Measurements from ENCODE around the gene NTSR1. TPM values are rescaled to one million over a fixed set of nuclear protein-coding genes. Genes with fewer than 3 reads are reported as not detected.

The NTSR1 gene
- total RNA-seq, 1 experiment from 2014 or later = 15.9 TPM

- H3K36me3 ChIP-seq (ENCODE audit: insufficient read depth, low read length, poor library complexity, severe bottlenecking) = no peaks in the 10 kb centered on the region
Measured at GRCh38 chr20:62691487-62691886, 17.1 kb upstream of the NTSR1 start.

GRCh38 chr20:62692176-62692575, 16.5 kb upstream of the NTSR1 start:
- H3K27ac ChIP-seq (ENCODE audit: low read depth, low read length, poor library complexity, severe bottlenecking) = peak overlapping the region; percentile 85
- intact Hi-C loops (cut with micrococcal nuclease; ENCODE audit: unreplicated experiment) = loop anchor here (5.0 kb wide), 1 partner anchor 45 kb away; no protein-coding TSS in a partner anchor
- H3K9me3 ChIP-seq (ENCODE audit: low read depth, low read length, poor library complexity, severe bottlenecking) = no peaks in the 10 kb centered on the region
- no TSS peak for BruUV-seq (replicated peaks)
- ChIA-PET CTCF (no interaction called here), POLR2A (ENCODE audit: low non-redundant PET) (interaction anchor here (0.6 kb wide), 1 partner anchor 70 kb away, joined by 5 read pairs; no protein-coding TSS in a partner anchor)
- no peaks in the 10 kb centered on the region for H3K27me3 ChIP-seq (replicated peaks; ENCODE audit: insufficient read depth, low read depth, low read length, poor library complexity)
- no peak for DNase-seq (ENCODE audit: low spot score)
- H3K4me1 ChIP-seq (ENCODE audit: insufficient read depth, low read length, poor library complexity, severe bottlenecking) = peaks cover 55% of the 10 kb centered on the region
- H3K36me3 ChIP-seq (ENCODE audit: insufficient read depth, low read length, poor library complexity, severe bottlenecking) = no peaks in the 10 kb centered on the region
- no peak for TF ChIP-seq EZH2 (IDR thresholded peaks at IDR 0.05; ENCODE audit: borderline replicate concordance, low read depth, low read length, poor library complexity, severe bottlenecking)
- TF ChIP-seq CTCF (conservative IDR thresholded peaks at IDR 0.05; ENCODE audit: low read depth, low read length) = no peak
- H3K4me3 ChIP-seq (ENCODE audit: low read depth, low read length, poor library complexity, severe bottlenecking) = no peak overlapping the region

More at GRCh38 chr20:62691487-62691886, 17.1 kb upstream of the NTSR1 start:
- Histone ChIP-seq H3K27me3 (replicated peaks; ENCODE audit: insufficient read depth, low read depth, low read length, poor library complexity) (no peaks in the 10 kb centered on the region), H3K4me3 (ENCODE audit: low read depth, low read length, poor library complexity, severe bottlenecking) (peak overlapping the region; percentile 12), H3K27ac (ENCODE audit: low read depth, low read length, poor library complexity, severe bottlenecking) (peak overlapping the region; percentile 85), H3K4me1 (ENCODE audit: insufficient read depth, low read length, poor library complexity, severe bottlenecking) (peaks cover 55% of the 10 kb centered on the region), H3K9me3 (ENCODE audit: low read depth, low read length, poor library complexity, severe bottlenecking) (no peaks in the 10 kb centered on the region)
- DNase-seq (ENCODE audit: low spot score) = peak; percentile 94
- no TSS peak for BruUV-seq (replicated peaks)
- intact Hi-C loops (cut with micrococcal nuclease; ENCODE audit: unreplicated experiment) = loop anchor here (5.0 kb wide), 1 partner anchor 46 kb away; no protein-coding TSS in a partner anchor
- TF ChIP-seq CTCF (conservative IDR thresholded peaks at IDR 0.05; ENCODE audit: low read depth, low read length) (no peak), EZH2 (IDR thresholded peaks at IDR 0.05; ENCODE audit: borderline replicate concordance, low read depth, low read length, poor library complexity, severe bottlenecking) (no peak)
- POLR2A ChIA-PET (ENCODE audit: low non-redundant PET) = interaction anchor here (1.0 kb wide), 1 partner anchor 16 kb away, joined by 4 read pairs; no protein-coding TSS in a partner anchor
- CTCF ChIA-PET = no interaction called here

GRCh38 chr20:62692801-62693523, 15.7 kb upstream of the NTSR1 start:
- DNase-seq (ENCODE audit: low spot score) = no peak
- Histone ChIP-seq H3K9me3 (ENCODE audit: low read depth, low read length, poor library complexity, severe bottlenecking) (no peaks in the 10 kb centered on the region), H3K4me3 (ENCODE audit: low read depth, low read length, poor library complexity, severe bottlenecking) (no peak overlapping the region), H3K27me3 (replicated peaks; ENCODE audit: insufficient read depth, low read depth, low read length, poor library complexity) (no peaks in the 10 kb centered on the region), H3K4me1 (ENCODE audit: insufficient read depth, low read length, poor library complexity, severe bottlenecking) (peaks cover 62% of the 10 kb centered on the region), H3K36me3 (ENCODE audit: insufficient read depth, low read length, poor library complexity, severe bottlenecking) (no peaks in the 10 kb centered on the region), H3K27ac (ENCODE audit: low read depth, low read length, poor library complexity, severe bottlenecking) (no peak overlapping the region)
- TF ChIP-seq CTCF (conservative IDR thresholded peaks at IDR 0.05; ENCODE audit: low read depth, low read length) = no peak
- TF ChIP-seq EZH2 (IDR thresholded peaks at IDR 0.05; ENCODE audit: borderline replicate concordance, low read depth, low read length, poor library complexity, severe bottlenecking) = no peak
- no TSS peak for BruUV-seq (replicated peaks)
- CTCF ChIA-PET = no interaction called here
- POLR2A ChIA-PET (ENCODE audit: low non-redundant PET) = no interaction called here
- intact Hi-C loops (cut with micrococcal nuclease; ENCODE audit: unreplicated experiment) = loop anchor here (5.0 kb wide), 1 partner anchor 44 kb away; no protein-coding TSS in a partner anchor
